ENCODE results near the gene ZDHHC4. TPM values are rescaled to one million over a fixed set of nuclear protein-coding genes. Genes with fewer than 3 reads are reported as not detected.
A peak's percentile ranks its signal among the peaks of the same experiment; 100 is the strongest.

The ZDHHC4 gene
- polyA plus RNA-seq, 1 of the 3 experiments (the other 2 are of a cell fraction), result 169 TPM

DNA sequence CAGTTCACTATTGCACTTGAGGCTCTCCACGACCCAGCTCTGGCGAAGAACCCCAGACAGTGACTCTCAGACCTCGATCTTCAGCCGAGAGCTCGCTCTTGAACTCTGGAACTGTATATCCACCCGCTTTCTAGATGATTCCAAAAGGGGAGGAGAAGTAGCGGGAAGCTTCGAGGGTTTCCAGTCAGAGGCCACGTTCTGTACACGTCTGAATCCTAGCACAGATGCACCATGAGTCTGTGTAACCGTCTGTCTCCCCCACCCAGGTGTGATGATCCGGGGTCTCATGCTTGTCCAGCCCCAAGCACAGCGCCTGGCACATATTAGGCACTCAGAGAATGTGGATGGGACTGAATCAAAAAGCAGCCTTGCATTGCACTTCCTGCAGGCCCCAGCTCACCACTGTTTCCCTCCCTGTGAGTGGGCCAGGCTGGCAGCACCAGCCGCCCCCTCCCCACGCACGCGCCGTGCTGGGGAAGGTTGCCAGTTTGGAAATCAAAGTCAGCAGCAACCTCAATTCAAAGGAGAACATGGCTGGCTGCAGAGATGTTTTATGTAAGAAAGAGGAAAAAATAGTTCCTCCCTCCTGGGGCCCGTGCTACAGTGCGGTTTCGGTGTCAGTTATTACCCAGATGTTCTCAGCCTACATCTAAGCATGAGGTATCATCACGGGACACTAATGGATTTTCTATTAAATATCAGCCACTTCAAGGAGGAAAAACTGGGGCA is 31.7 kb upstream of the ZDHHC4 start:
- Histone ChIP-seq H4K20me1 (ENCODE audit: insufficient read depth) (no peaks in the 10 kb centered on the region), H3K27ac (ENCODE audit: low read depth in 2 of 2, low read length in 1 of 2) (no peak overlapping the region), H3K4me2 (no peak overlapping the region), H3K4me1 (ENCODE audit: control insufficient read depth in 1 of 2, insufficient read depth in 2 of 2, low read depth in 1 of 2, low read length in 1 of 2) (no peaks in the 10 kb centered on the region), H3K27me3 (ENCODE audit: insufficient read depth) (no peaks in the 10 kb centered on the region), H3K36me3 (replicated peaks in 1 of 2; ENCODE audit: control insufficient read depth in 1 of 2, insufficient read depth in 2 of 2, low read length in 1 of 2) (no peaks in the 10 kb centered on the region), H3K79me2 (ENCODE audit: insufficient read depth) (no peaks in the 10 kb centered on the region), H3K9me2 (no peaks in the 10 kb centered on the region), H3K9ac (no peak overlapping the region), H3K9me3 (no peaks in the 10 kb centered on the region), H3F3A (replicated peaks; ENCODE audit: insufficient read depth) (no peaks in the 10 kb centered on the region), H3K4me3 (ENCODE audit: low read depth in 2 of 2, low read length in 1 of 2) (no peak overlapping the region), H2AFZ (ENCODE audit: low read depth) (no peak overlapping the region)
- CTCF ChIA-PET, result interaction anchor here (0.9 to 2.6 kb wide), 3 partner anchors 13 to 30 kb away, joined by 3 to 14 read pairs (median 3); no protein-coding TSS in a partner anchor
- TF ChIP-seq, protein P1, sequence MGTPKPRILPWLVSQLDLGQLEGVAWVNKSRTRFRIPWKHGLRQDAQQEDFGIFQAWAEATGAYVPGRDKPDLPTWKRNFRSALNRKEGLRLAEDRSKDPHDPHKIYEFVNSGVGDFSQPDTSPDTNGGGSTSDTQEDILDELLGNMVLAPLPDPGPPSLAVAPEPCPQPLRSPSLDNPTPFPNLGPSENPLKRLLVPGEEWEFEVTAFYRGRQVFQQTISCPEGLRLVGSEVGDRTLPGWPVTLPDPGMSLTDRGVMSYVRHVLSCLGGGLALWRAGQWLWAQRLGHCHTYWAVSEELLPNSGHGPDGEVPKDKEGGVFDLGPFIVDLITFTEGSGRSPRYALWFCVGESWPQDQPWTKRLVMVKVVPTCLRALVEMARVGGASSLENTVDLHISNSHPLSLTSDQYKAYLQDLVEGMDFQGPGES (IDR thresholded peaks at IDR 0.05; ENCODE audit: low read depth, low read length), result no peak
- no peak for TF ChIP-seq TCF12 (IDR thresholded peaks at IDR 0.05)
- no peak for TF ChIP-seq NRF1 (IDR thresholded peaks at IDR 0.05; ENCODE audit: low read depth, low read length)
- TF ChIP-seq, protein P2, sequence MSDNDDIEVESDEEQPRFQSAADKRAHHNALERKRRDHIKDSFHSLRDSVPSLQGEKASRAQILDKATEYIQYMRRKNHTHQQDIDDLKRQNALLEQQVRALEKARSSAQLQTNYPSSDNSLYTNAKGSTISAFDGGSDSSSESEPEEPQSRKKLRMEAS (IDR thresholded peaks at IDR 0.05; ENCODE audit: low read depth), result no peak
- TF ChIP-seq, protein P3, sequence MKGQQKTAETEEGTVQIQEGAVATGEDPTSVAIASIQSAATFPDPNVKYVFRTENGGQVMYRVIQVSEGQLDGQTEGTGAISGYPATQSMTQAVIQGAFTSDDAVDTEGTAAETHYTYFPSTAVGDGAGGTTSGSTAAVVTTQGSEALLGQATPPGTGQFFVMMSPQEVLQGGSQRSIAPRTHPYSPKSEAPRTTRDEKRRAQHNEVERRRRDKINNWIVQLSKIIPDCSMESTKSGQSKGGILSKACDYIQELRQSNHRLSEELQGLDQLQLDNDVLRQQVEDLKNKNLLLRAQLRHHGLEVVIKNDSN (IDR thresholded peaks at IDR 0.05; ENCODE audit: borderline replicate concordance, low read depth), result no peak
- no peak for DNase-seq
- POLR2A ChIA-PET, result no interaction called here
- 70% methylated on average over 22 of the region's 22 CpGs for WGBS (ENCODE audit: low lambda C conversion rate)

DNA sequence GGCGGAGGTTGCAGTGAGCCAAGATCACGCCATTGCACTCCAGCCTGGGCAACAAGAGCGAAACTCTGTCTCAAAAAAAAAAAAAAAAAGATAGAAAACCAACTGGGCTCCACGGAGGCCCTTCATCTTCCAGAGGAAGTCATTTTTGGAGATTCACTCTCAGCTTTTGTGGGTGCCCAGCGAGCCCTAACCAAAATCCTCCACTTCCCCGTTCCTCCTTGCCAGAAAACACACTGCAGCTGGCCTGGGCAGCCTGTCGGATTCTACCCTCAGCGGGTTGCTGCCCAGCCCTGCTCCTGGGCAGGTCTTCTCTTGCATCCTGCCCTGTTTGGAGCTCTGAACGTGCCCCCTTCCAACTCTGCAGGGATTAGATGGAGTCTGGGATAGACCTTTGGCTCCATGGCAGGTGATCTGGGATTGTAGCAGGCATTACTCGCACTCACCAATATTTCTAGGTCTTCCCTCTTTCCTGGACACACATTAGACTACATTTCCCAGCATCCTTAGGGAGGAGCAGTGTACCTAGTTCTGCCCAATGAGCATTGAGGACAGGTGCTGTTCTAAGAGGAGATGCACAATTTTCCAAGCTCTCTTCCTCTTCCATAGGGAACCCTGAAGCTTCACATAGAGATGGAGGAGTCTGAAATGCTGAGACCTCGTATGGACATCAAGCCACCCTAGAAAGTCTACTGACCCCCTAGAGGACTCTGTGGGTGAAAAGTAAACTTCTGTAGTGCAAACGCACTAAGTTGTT is 30.6 kb upstream of the ZDHHC4 start:
- Histone ChIP-seq H3K27ac (ENCODE audit: low read depth in 2 of 2, low read length in 1 of 2) (no peak overlapping the region), H3K4me3 (ENCODE audit: low read depth in 2 of 2, low read length in 1 of 2) (no peak overlapping the region), H3K27me3 (ENCODE audit: insufficient read depth) (no peaks in the 10 kb centered on the region), H3K36me3 (replicated peaks in 1 of 2; ENCODE audit: control insufficient read depth in 1 of 2, insufficient read depth in 2 of 2, low read length in 1 of 2) (no peaks in the 10 kb centered on the region), H2AFZ (ENCODE audit: low read depth) (no peak overlapping the region), H3F3A (replicated peaks; ENCODE audit: insufficient read depth) (no peaks in the 10 kb centered on the region), H3K9ac (no peak overlapping the region), H3K9me3 (no peaks in the 10 kb centered on the region), H3K4me2 (no peak overlapping the region), H3K79me2 (ENCODE audit: insufficient read depth) (no peaks in the 10 kb centered on the region), H3K9me2 (no peaks in the 10 kb centered on the region), H4K20me1 (ENCODE audit: insufficient read depth) (no peaks in the 10 kb centered on the region), H3K4me1 (ENCODE audit: control insufficient read depth in 1 of 2, insufficient read depth in 2 of 2, low read depth in 1 of 2, low read length in 1 of 2) (no peaks in the 10 kb centered on the region)
- POLR2A ChIA-PET, result no interaction called here
- CTCF ChIA-PET, result interaction anchor here (0.6 to 3.9 kb wide), 8 partner anchors 8 to 31 kb away, joined by 3 to 20 read pairs (median 4); no protein-coding TSS in a partner anchor
- 52% methylated on average over 11 of the region's 12 CpGs for WGBS (ENCODE audit: low lambda C conversion rate)
- DNase-seq, result peak; percentile 45
- no peak for TF ChIP-seq RAD21 (IDR thresholded peaks at IDR 0.05; ENCODE audit: low read length)
- TF ChIP-seq, protein P4, sequence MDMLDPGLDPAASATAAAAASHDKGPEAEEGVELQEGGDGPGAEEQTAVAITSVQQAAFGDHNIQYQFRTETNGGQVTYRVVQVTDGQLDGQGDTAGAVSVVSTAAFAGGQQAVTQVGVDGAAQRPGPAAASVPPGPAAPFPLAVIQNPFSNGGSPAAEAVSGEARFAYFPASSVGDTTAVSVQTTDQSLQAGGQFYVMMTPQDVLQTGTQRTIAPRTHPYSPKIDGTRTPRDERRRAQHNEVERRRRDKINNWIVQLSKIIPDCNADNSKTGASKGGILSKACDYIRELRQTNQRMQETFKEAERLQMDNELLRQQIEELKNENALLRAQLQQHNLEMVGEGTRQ (IDR thresholded peaks at IDR 0.05; ENCODE audit: borderline replicate concordance, low read depth, low read length), result no peak
- no peak for TF ChIP-seq RCOR1 (IDR thresholded peaks at IDR 0.05; ENCODE audit: low read length)
- TF ChIP-seq, protein P5, sequence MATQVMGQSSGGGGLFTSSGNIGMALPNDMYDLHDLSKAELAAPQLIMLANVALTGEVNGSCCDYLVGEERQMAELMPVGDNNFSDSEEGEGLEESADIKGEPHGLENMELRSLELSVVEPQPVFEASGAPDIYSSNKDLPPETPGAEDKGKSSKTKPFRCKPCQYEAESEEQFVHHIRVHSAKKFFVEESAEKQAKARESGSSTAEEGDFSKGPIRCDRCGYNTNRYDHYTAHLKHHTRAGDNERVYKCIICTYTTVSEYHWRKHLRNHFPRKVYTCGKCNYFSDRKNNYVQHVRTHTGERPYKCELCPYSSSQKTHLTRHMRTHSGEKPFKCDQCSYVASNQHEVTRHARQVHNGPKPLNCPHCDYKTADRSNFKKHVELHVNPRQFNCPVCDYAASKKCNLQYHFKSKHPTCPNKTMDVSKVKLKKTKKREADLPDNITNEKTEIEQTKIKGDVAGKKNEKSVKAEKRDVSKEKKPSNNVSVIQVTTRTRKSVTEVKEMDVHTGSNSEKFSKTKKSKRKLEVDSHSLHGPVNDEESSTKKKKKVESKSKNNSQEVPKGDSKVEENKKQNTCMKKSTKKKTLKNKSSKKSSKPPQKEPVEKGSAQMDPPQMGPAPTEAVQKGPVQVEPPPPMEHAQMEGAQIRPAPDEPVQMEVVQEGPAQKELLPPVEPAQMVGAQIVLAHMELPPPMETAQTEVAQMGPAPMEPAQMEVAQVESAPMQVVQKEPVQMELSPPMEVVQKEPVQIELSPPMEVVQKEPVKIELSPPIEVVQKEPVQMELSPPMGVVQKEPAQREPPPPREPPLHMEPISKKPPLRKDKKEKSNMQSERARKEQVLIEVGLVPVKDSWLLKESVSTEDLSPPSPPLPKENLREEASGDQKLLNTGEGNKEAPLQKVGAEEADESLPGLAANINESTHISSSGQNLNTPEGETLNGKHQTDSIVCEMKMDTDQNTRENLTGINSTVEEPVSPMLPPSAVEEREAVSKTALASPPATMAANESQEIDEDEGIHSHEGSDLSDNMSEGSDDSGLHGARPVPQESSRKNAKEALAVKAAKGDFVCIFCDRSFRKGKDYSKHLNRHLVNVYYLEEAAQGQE (IDR thresholded peaks at IDR 0.05; ENCODE audit: low read depth, low read length), result no peak
- TF ChIP-seq JUND (IDR thresholded peaks at IDR 0.05), result no peak
- TF ChIP-seq, protein P6, sequence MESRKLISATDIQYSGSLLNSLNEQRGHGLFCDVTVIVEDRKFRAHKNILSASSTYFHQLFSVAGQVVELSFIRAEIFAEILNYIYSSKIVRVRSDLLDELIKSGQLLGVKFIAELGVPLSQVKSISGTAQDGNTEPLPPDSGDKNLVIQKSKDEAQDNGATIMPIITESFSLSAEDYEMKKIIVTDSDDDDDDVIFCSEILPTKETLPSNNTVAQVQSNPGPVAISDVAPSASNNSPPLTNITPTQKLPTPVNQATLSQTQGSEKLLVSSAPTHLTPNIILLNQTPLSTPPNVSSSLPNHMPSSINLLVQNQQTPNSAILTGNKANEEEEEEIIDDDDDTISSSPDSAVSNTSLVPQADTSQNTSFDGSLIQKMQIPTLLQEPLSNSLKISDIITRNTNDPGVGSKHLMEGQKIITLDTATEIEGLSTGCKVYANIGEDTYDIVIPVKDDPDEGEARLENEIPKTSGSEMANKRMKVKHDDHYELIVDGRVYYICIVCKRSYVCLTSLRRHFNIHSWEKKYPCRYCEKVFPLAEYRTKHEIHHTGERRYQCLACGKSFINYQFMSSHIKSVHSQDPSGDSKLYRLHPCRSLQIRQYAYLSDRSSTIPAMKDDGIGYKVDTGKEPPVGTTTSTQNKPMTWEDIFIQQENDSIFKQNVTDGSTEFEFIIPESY (IDR thresholded peaks at IDR 0.05; ENCODE audit: borderline replicate concordance, low read depth), result no peak
- TF ChIP-seq TAF1 (IDR thresholded peaks at IDR 0.05; ENCODE audit: borderline replicate concordance, low read depth, low read length), result no peak
- no peak for TF ChIP-seq NFIC (IDR thresholded peaks at IDR 0.05; ENCODE audit: borderline replicate concordance)
- TF ChIP-seq ELF1 (IDR thresholded peaks at IDR 0.05), result no peak
- TF ChIP-seq EZH2phosphoT487 (IDR thresholded peaks at IDR 0.05; ENCODE audit: borderline replicate concordance, low read depth), result no peak
